Measurements from ENCODE around the gene SNAPC2. TPM values are rescaled to one million over a fixed set of nuclear protein-coding genes. Genes with fewer than 3 reads are reported as not detected.
A peak's percentile ranks its signal among the peaks of the same experiment; 100 is the strongest.

The SNAPC2 gene
- total and polyA plus RNA-seq, 2 of the 13 experiments (the other 11 are each of a cell fraction or from before 2014, with no cell fraction given) = 10.2 to 12.7 TPM

DNA sequence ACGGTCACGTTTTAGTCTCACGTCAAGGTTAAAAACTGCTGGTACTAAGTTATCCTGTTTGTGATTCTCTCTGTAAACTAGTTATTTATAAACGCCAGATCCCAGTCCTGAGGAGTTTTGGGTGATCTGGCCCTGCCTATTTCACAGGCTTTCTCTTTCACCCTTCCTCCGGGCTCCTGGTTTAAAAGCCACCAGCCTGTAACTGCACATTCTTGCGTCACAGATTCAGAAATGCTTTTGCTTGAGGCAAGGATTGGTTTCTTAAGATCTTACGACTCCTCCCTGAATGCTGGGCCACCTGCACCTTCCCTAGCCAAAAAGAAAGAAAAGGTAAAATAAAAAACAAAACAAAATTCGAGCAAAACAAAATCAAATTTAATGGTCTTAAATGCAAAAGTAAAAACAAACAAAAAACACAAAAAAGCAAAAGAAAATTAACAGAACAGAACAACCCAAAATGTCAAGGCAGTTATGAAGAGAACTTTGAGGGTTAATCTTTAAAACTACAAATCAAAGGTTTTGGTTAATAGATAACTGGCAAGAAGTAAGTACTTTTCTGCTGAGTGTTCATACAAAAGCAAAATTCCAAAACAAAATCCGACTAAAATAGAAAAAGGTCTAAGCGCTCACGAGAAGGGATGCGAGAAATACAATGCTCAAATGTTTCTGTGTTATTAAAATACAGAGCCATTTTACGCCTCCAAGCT is 41.9 kb downstream of the SNAPC2 start:
- H3K4me3 ChIP-seq (replicated peaks in 1 of 3; ENCODE audit: insufficient read depth in 1 of 3, low read depth in 2 of 3, low read length in 3 of 3) = no peak overlapping the region
- BruUV-seq (replicated peaks) = no TSS peak
- no peaks in the 10 kb centered on the region for H4K20me1 ChIP-seq (ENCODE audit: insufficient read depth, low read length)
- intact Hi-C loops (cut with micrococcal nuclease; ENCODE audit: unreplicated experiment) (no loop called here), in situ Hi-C loops (cut with HindIII; ENCODE audit: extremely low pct_ligation_motif_present, low pct_unique_long_range_greater_than_20kb) (no loop called here)
- no peak overlapping the region for H3K9ac ChIP-seq (ENCODE audit: insufficient read depth, low read depth, low read length)
- ChIA-PET CTCF (ENCODE audit: low intra/inter-chr PET ratio, low total read pairs) (no interaction called here), POLR2A (no interaction called here)
- FAIRE-seq (no peak), ATAC-seq (no peak), DNase-seq (ENCODE audit: low spot score) (no peak)
- H3K27me3 ChIP-seq (ENCODE audit: control insufficient read depth in 1 of 2, insufficient read depth in 2 of 2, low read length in 2 of 2) = no peaks in the 10 kb centered on the region
- WGBS (ENCODE audit: low lambda C conversion rate) = 66% methylated on average over 13 of the region's 13 CpGs
- H2AFZ ChIP-seq (ENCODE audit: low read length) = no peak overlapping the region
- no peaks in the 10 kb centered on the region for H3K79me2 ChIP-seq (ENCODE audit: insufficient read depth, low read length)
- peak overlapping the region; percentile 37 for H3K27ac ChIP-seq (ENCODE audit: extremely low read length, insufficient read depth, low read length)
- peaks cover 24% of the 10 kb centered on the region for H3K4me1 ChIP-seq (ENCODE audit: insufficient read depth, low read length)
- H3K4me2 ChIP-seq (ENCODE audit: low read depth, low read length) = peak overlapping the region; percentile 36
- peaks cover 12 to 64% of the 10 kb centered on the region in 2 experiments for H3K36me3 ChIP-seq (replicated peaks in 1 of 2; ENCODE audit: control insufficient read depth in 1 of 2, insufficient read depth in 2 of 2, low read length in 2 of 2)
- H3K9me3 ChIP-seq (ENCODE audit: low read length) = no peaks in the 10 kb centered on the region
- TF ChIP-seq ZBTB4 (CRISPR knock-in tag; IDR thresholded peaks at IDR 0.05; ENCODE audit: borderline replicate concordance) = no peak
- no peak for TF ChIP-seq ZKSCAN8 (CRISPR knock-in tag; IDR thresholded peaks at IDR 0.05; ENCODE audit: borderline replicate concordance)
- TF ChIP-seq, protein P1, sequence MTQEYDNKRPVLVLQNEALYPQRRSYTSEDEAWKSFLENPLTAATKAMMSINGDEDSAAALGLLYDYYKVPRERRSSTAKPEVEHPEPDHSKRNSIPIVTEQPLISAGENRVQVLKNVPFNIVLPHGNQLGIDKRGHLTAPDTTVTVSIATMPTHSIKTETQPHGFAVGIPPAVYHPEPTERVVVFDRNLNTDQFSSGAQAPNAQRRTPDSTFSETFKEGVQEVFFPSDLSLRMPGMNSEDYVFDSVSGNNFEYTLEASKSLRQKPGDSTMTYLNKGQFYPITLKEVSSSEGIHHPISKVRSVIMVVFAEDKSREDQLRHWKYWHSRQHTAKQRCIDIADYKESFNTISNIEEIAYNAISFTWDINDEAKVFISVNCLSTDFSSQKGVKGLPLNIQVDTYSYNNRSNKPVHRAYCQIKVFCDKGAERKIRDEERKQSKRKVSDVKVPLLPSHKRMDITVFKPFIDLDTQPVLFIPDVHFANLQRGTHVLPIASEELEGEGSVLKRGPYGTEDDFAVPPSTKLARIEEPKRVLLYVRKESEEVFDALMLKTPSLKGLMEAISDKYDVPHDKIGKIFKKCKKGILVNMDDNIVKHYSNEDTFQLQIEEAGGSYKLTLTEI (CRISPR knock-in tag; conservative IDR thresholded peaks at IDR 0.05) = no peak
- TF ChIP-seq, protein P2, sequence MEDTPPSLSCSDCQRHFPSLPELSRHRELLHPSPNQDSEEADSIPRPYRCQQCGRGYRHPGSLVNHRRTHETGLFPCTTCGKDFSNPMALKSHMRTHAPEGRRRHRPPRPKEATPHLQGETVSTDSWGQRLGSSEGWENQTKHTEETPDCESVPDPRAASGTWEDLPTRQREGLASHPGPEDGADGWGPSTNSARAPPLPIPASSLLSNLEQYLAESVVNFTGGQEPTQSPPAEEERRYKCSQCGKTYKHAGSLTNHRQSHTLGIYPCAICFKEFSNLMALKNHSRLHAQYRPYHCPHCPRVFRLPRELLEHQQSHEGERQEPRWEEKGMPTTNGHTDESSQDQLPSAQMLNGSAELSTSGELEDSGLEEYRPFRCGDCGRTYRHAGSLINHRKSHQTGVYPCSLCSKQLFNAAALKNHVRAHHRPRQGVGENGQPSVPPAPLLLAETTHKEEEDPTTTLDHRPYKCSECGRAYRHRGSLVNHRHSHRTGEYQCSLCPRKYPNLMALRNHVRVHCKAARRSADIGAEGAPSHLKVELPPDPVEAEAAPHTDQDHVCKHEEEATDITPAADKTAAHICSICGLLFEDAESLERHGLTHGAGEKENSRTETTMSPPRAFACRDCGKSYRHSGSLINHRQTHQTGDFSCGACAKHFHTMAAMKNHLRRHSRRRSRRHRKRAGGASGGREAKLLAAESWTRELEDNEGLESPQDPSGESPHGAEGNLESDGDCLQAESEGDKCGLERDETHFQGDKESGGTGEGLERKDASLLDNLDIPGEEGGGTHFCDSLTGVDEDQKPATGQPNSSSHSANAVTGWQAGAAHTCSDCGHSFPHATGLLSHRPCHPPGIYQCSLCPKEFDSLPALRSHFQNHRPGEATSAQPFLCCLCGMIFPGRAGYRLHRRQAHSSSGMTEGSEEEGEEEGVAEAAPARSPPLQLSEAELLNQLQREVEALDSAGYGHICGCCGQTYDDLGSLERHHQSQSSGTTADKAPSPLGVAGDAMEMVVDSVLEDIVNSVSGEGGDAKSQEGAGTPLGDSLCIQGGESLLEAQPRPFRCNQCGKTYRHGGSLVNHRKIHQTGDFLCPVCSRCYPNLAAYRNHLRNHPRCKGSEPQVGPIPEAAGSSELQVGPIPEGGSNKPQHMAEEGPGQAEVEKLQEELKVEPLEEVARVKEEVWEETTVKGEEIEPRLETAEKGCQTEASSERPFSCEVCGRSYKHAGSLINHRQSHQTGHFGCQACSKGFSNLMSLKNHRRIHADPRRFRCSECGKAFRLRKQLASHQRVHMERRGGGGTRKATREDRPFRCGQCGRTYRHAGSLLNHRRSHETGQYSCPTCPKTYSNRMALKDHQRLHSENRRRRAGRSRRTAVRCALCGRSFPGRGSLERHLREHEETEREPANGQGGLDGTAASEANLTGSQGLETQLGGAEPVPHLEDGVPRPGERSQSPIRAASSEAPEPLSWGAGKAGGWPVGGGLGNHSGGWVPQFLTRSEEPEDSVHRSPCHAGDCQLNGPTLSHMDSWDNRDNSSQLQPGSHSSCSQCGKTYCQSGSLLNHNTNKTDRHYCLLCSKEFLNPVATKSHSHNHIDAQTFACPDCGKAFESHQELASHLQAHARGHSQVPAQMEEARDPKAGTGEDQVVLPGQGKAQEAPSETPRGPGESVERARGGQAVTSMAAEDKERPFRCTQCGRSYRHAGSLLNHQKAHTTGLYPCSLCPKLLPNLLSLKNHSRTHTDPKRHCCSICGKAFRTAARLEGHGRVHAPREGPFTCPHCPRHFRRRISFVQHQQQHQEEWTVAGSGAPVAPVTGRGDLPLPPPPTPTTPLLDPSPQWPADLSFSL (CRISPR knock-in tag; IDR thresholded peaks at IDR 0.05) = no peak
- no peak for TF ChIP-seq IKZF1 (IDR thresholded peaks at IDR 0.05)
- no peak for TF ChIP-seq ZMYM2 (CRISPR knock-in tag; IDR thresholded peaks at IDR 0.05)
- no peak for TF ChIP-seq LCORL (IDR thresholded peaks at IDR 0.05)
- TF ChIP-seq LCORL (CRISPR knock-in tag; IDR thresholded peaks at IDR 0.05) = no peak
- no peak for TF ChIP-seq ZFX (CRISPR knock-in tag; IDR thresholded peaks at IDR 0.05; ENCODE audit: low read depth)
- TF ChIP-seq ZNF652 (CRISPR knock-in tag; IDR thresholded peaks at IDR 0.05; ENCODE audit: borderline replicate concordance, low read depth) = peak; percentile 90; the same call in 1 of the 2 replicates
